CD4-positive, alpha-beta T cell (primary cell): ENCODE results near the gene SYDE2. TPM values are rescaled to one million over a fixed set of nuclear protein-coding genes. Genes with fewer than 3 reads are reported as not detected.

ENCODE experiments used
- ATAC-seq: fragments of 200-7000 bp; cut with Tn5 transposase; one replicate; pipeline ENCODE4 v1.10.0; 2022; ENCODE audit warnings: mild to moderate bottlenecking; ENCODE audit not compliant: poor library complexity
- CTCF ChIA-PET: fragments of 350-600 bp; sonication (Branson Sonifier 250); formaldehyde crosslinking; loops from one replicate; lab custom pipeline; 2021; ENCODE audit warnings: antibody characterized with exemption, inconsistent platforms; lab: Charles Lee
- POLR2A ChIA-PET: fragments of 350-600 bp; sonication (Branson Sonifier 250); formaldehyde crosslinking; loops from one replicate; lab custom pipeline; 2021; ENCODE audit warnings: antibody characterized with exemption, inconsistent platforms; lab: Charles Lee
- DNase-seq, 14 experiments: peaks; one replicate each; pipeline ENCODE4 v3.0.0-alpha.2; 2013 to 2020; ENCODE audit warnings: mixed read lengths in 2 of 14
- H3K27ac ChIP-seq, 2 donors: one replicate each; pipeline versions ENCODE4 v1.5.1 to v1.7.0; 2013; ENCODE audit warnings: low read length in 2 of 2, low read depth in 1 of 2, mild to moderate bottlenecking in 1 of 2
- H3K27me3 ChIP-seq, 2 experiments: 1 replicate in 1 of 2; 2 replicates in 1 of 2; pipeline versions ENCODE4 v1.6.1 to v1.7.0; 2013; ENCODE audit warnings: low read length in 2 of 2, control low read depth in 1 of 2, mild to moderate bottlenecking in 1 of 2, moderate library complexity in 1 of 2; ENCODE audit not compliant: insufficient read depth in 2 of 2, control insufficient read depth in 1 of 2
- H3K36me3 ChIP-seq: one replicate; pipeline ENCODE4 v1.6.1; 2013; ENCODE audit warnings: low read length, control low read depth; ENCODE audit not compliant: insufficient read depth
- H3K4me1 ChIP-seq: one replicate; pipeline ENCODE4 v1.6.1; 2013; ENCODE audit warnings: low read length, control low read depth; ENCODE audit not compliant: insufficient read depth
- H3K4me3 ChIP-seq: one replicate; pipeline ENCODE4 v1.5.1; 2013; ENCODE audit warnings: mild to moderate bottlenecking, low read length, moderate library complexity
- H3K9me3 ChIP-seq, 2 experiments: 1 replicate in 1 of 2; 2 replicates in 1 of 2; pipeline versions ENCODE4 v1.6.1 to v1.7.0; 2013; ENCODE audit warnings: low read length in 2 of 2, mild to moderate bottlenecking in 2 of 2, control low read depth in 1 of 2, moderate library complexity in 1 of 2; ENCODE audit not compliant: control insufficient read depth in 1 of 2, insufficient read depth in 1 of 2
- H3K27ac Mint-ChIP-seq: one replicate; pipeline ENCODE4 v1.8.0; 2020; ENCODE audit warnings: mixed read lengths
- H3K27me3 Mint-ChIP-seq: one replicate; pipeline ENCODE4 v1.8.0; 2021; ENCODE audit warnings: mixed read lengths
- H3K36me3 Mint-ChIP-seq: one replicate; pipeline ENCODE4 v1.8.0; 2021; ENCODE audit warnings: low read depth, mixed read lengths
- H3K4me1 Mint-ChIP-seq: one replicate; pipeline ENCODE4 v1.8.0; 2021; ENCODE audit warnings: low read depth, mixed read lengths
- H3K4me3 Mint-ChIP-seq: one replicate; pipeline ENCODE4 v1.8.0; 2020; ENCODE audit warnings: mild to moderate bottlenecking, mixed read lengths
- H3K9me3 Mint-ChIP-seq: one replicate; pipeline ENCODE4 v1.8.0; 2020; ENCODE audit warnings: mixed read lengths
- intact Hi-C, 2 experiments: fragments of 100-400 bp; cut with DNase I in 1 of 2; cut with micrococcal nuclease in 1 of 2; formaldehyde crosslinking; loops; one replicate each; pipeline versions ENCODE4 v1.15.1 to v1.9.0; 2023 to 2025; cut with DNase I, micrococcal nuclease
- total RNA-seq, 174 experiments: library from RNA in 2 of 174; stranded (reverse) in 2 of 174; gene quantifications; one replicate each; pipeline ENCODE4 v1.2.3 and lab custom pipeline; 2021 to 2026
- TF ChIP-seq, protein P1 (sequence below): fragments of 200-600 bp; IDR thresholded peaks from one replicate; pipeline ENCODE4 v1.8.0; 2022; ENCODE audit warnings: antibody characterized with exemption, mild to moderate bottlenecking

SYDE2 gene
- total RNA-seq, 2 experiments from 2014 or later, result 6.4 to 6.9 TPM

DNA sequence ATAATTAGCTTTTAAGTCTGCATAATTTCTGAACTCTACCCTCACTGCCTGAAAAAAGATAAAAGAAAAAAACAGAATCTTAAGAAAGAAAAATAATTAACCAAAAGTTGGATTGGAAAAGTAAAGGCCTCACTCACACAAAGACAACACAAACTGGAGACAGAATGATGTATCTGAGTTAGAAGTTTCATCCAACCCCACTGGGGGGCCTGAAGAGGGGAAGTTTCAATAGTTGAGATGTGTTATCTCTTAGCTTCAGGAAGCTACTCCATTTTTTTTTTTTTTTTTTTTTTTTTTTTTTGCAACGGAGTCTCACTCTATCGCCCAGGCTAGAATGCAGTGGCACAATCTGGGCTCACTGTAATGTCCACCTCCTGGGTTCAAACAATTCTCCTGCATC lies 19.9 kb downstream of the SYDE2 start:
- Mint-ChIP-seq H3K27ac (no peak overlapping the region), H3K27me3 (no peaks in the 10 kb centered on the region), H3K4me3 (no peak overlapping the region), H3K9me3 (no peaks in the 10 kb centered on the region), H3K4me1 (peaks cover 14% of the 10 kb centered on the region), H3K36me3 (peaks cover 13% of the 10 kb centered on the region)
- Histone ChIP-seq H3K4me1 (no peaks in the 10 kb centered on the region), H3K27me3 (no peaks in the 10 kb centered on the region), H3K9me3 (no peaks in the 10 kb centered on the region), H3K36me3 (no peaks in the 10 kb centered on the region), H3K27ac (no peak overlapping the region), H3K4me3 (no peak overlapping the region)
- intact Hi-C loops, result no loop called here
- no peak for ATAC-seq
- CTCF ChIA-PET, result interaction anchor here (0.6 to 1.6 kb wide), 2 partner anchors 19 to 79 kb away, joined by 3 to 4 read pairs; partner anchors contain the start of gene C1orf52
- peak in 1 of 14 experiments; percentile 13 for DNase-seq
- TF ChIP-seq, protein P1, sequence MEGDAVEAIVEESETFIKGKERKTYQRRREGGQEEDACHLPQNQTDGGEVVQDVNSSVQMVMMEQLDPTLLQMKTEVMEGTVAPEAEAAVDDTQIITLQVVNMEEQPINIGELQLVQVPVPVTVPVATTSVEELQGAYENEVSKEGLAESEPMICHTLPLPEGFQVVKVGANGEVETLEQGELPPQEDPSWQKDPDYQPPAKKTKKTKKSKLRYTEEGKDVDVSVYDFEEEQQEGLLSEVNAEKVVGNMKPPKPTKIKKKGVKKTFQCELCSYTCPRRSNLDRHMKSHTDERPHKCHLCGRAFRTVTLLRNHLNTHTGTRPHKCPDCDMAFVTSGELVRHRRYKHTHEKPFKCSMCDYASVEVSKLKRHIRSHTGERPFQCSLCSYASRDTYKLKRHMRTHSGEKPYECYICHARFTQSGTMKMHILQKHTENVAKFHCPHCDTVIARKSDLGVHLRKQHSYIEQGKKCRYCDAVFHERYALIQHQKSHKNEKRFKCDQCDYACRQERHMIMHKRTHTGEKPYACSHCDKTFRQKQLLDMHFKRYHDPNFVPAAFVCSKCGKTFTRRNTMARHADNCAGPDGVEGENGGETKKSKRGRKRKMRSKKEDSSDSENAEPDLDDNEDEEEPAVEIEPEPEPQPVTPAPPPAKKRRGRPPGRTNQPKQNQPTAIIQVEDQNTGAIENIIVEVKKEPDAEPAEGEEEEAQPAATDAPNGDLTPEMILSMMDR, result no peak
- POLR2A ChIA-PET, result interaction anchor here (1.1 kb wide), 1 partner anchor 20 kb away, joined by 7 read pairs; the partner anchor contains the start of gene SYDE2

DNA sequence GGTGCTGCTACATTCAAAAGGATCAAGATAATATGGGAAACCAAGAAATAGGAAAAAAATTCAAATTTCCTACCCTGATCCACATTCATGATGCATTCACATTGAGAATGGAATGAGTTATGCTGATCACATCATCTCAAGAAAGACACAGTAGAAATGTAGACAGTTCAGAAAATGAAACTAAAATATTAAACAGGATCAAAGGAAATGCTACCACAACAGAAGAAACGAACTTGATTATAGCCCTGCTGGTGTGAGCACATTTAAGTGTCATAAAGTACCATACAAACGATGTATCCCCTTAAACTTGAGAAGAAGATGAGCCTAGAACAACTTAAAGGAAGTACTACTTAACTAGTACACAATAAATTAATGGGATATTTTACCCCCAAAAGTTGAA lies 21.3 kb downstream of the SYDE2 start:
- no peaks in the 10 kb centered on the region for H3K36me3 ChIP-seq
- H3K4me3 ChIP-seq, result peak overlapping the region; percentile 2
- Mint-ChIP-seq H3K4me3 (peak overlapping the region; percentile 64), H3K4me1 (peaks cover 14% of the 10 kb centered on the region), H3K27me3 (no peaks in the 10 kb centered on the region), H3K27ac (peak overlapping the region; percentile 5), H3K36me3 (peaks cover 13% of the 10 kb centered on the region), H3K9me3 (no peaks in the 10 kb centered on the region)
- DNase-seq (peak in 3 of 14 experiments; percentile 59 to 77 (median 59)), ATAC-seq (peak; percentile 95)
- H3K9me3 ChIP-seq, result no peaks in the 10 kb centered on the region
- TF ChIP-seq, protein P1, result no peak
- no peaks in the 10 kb centered on the region for H3K4me1 ChIP-seq
- no peaks in the 10 kb centered on the region for H3K27me3 ChIP-seq
- CTCF ChIA-PET, result no interaction called here
- POLR2A ChIA-PET, result interaction anchor here (1.0 kb wide), 1 partner anchor 23 kb away, joined by 3 read pairs; no protein-coding TSS in a partner anchor
- no peak overlapping the region for H3K27ac ChIP-seq
- intact Hi-C loops, result loop anchor here in 1 of 2 experiments (2.0 kb wide), 1 partner anchor 21 kb away; the partner anchor contains the start of gene SYDE2

DNA sequence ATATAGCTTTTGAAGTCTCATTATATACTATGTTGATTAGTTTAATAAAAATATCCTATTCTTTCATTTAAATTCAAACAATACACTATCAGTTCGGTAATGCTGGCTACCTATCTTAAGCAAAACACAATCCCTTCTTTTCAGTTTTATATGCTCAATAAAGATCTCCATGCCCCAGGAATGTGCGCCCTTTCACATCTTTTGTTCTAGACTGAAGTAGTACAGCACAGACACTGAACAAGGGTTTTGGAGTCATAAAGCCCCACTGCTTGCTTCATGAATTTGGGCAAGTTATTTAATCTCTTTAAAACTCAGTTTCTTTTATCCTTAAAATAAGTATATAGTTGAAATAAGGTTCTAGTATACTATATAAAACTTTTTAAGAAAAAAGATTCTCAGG lies 22.4 kb downstream of the SYDE2 start:
- Mint-ChIP-seq H3K27ac (no peak overlapping the region), H3K4me3 (no peak overlapping the region), H3K36me3 (peaks cover 13% of the 10 kb centered on the region), H3K27me3 (no peaks in the 10 kb centered on the region), H3K9me3 (no peaks in the 10 kb centered on the region), H3K4me1 (peaks cover 14% of the 10 kb centered on the region)
- Histone ChIP-seq H3K27me3 (no peaks in the 10 kb centered on the region), H3K27ac (no peak overlapping the region), H3K4me3 (no peak overlapping the region), H3K4me1 (no peaks in the 10 kb centered on the region), H3K36me3 (no peaks in the 10 kb centered on the region), H3K9me3 (no peaks in the 10 kb centered on the region)
- POLR2A ChIA-PET, result interaction anchor here (1.0 kb wide), 1 partner anchor 24 kb away, joined by 3 read pairs; no protein-coding TSS in a partner anchor
- intact Hi-C loops, result loop anchor here in 1 of 2 experiments (2.0 kb wide), 1 partner anchor 22 kb away; the partner anchor contains the start of gene SYDE2
- ATAC-seq, result no peak
- CTCF ChIA-PET, result interaction anchor here (1.2 kb wide), 1 partner anchor 81 kb away, joined by 3 read pairs; the partner anchor contains the start of gene C1orf52
- TF ChIP-seq, protein P1, result no peak
- no peak for DNase-seq
